ENCODE results near the gene TCF7L2.
A peak's percentile ranks its signal among the peaks of the same experiment; 100 is the strongest.

Gene TCF7L2

DNA sequence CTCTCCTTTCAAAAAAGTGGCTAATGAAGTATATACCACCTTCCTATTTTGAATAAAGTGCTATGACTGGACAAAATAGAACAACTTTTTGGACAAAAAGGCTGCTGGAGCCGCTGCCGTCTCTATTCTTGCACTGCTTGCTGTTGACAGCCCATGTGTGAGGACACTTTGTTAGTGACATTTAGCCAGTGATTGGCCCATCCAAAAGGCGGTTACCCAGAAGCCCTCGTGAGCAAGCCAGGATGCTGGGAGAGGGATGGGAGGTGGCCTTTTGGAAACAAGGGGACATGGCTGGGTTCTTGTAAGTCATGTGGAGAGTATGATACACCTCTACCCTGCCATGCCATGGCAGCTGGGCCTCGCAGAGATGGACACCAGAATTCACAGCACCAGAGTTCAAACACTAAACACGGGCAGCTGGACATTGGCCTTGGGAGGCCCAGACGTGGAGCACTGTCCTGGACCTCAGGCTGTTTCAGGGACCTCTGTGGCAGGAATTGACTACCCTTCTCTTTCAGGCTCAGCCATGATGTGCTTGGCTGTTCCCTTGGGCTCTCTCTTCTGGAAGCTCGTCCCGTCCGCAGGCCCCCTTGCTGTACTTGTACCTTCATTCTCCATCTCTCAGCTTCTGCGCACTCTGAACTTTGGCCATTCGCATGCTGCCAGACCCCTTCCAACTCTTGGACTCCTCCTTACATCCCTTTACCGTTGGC lies 118.3 kb downstream of the TCF7L2 start:
- FAIRE-seq, result no peak

DNA sequence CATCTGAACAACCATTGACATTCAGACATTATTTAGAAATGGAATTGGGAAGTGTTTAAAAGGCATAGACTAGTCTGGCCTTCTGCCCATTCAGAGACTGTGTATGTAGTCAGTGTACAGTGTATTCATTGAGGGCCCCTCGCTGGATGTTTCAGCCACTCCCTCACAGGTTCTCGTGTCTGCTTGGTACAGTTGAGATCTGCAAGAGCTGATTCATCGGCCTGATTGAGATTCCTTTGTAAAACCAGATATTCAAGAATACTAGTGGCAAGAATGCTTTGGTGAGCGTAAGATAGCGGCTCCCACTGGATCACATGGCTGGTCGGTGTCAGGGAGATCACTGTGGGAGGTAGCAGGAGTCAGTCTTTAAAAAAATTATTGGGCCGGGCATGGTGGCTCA lies 119.5 kb downstream of the TCF7L2 start:
- FAIRE-seq, result no peak

DNA sequence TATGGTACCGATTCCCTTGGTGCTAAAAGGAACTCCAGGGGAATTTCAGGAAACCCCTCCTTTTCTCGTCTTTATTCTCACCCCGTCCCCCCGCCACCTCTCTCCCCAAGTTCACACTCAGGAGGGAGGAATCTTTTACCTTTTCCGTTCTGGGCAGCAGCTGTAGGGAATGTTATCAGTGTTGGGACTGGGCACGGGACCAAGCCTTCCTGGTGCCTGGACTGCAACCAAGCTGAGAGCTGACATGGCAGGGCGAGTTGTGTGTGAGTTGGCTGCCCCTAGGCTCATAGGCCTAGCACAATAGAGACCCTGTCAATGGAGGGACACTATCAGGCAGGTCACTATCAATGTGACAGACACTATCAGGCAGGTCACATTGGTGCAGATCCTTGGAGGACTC lies 121.4 kb downstream of the TCF7L2 start:
- FAIRE-seq, result no peak

DNA sequence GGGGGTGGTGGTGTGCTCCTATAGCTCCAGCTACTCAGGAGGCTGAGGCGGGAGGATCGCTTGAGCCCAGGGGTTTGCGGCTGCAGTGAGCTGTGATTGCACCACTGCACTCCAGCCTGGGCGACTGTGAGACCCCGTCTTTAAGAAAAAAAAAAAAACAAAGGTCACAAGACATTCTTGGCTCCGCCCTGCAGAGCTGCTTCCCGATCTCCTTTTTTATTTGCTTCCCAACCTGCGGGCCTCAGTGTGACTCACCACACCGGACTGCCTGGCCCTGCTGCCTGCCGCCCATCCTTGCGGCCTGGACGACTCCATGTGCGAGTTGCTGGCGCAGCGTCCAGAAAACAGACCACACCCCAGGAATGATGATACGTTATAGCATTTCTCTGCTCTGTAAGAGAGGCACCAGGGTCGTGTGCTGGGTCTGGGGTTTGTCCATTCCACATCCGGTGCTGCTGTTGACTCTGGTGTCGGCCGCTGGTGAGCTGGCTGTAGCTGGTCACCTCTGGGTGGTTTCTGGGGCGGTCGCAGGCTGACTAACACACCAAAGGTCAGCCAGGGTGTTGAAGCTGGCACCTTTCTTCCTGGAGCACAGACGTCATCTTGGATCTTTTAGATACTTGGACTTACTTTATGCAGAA lies 123.6 kb downstream of the TCF7L2 start:
- no peak for FAIRE-seq

DNA sequence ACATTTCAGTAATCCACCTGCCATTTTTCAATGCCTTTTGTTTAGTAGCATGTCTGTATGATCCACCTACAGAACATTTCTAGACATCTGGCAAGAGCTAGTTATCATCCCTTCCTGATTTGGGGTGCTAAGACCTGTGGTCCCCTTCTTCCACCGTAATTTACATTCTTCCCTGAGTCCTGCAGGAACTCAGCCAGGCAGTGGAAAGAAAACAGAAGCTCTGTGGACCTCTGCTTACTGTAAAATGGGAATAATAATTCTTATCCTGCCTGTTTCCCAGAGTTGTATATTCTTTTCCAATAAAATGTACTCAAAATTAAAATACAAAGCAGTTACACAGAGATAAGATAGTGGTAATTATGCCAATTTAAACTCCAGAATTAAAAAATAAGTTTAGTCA lies 126.9 kb downstream of the TCF7L2 start:
- FAIRE-seq, result no peak

DNA sequence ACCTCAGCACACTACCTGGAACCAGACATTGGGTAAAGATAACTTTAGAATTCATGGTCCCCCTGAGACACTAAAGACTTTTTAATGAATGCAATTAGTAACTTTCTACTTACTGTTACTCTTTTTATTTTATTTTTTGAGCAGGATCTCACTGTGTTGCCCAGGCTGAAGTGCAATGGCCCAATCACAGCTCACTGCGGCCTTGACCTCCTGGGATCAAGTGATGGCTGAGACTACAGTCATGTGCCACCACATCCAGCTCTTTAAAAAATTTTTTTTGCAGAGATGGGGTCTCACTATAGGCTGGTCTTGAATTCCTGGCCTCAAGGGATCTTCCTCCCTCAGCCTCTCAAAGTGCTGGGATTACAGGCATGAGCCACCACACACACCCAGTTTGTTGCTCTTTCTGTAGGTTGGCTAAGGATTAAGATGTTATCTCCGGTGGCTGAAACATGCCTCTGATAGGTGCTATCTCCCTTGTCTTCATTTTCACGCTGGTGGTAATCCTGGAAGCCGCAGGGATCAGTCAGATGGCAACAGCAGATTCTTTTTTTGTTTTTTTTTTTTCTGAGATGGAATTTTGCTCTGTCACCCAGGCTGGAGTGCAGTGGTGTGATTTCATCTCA lies 128.3 kb downstream of the TCF7L2 start:
- FAIRE-seq, result no peak

DNA sequence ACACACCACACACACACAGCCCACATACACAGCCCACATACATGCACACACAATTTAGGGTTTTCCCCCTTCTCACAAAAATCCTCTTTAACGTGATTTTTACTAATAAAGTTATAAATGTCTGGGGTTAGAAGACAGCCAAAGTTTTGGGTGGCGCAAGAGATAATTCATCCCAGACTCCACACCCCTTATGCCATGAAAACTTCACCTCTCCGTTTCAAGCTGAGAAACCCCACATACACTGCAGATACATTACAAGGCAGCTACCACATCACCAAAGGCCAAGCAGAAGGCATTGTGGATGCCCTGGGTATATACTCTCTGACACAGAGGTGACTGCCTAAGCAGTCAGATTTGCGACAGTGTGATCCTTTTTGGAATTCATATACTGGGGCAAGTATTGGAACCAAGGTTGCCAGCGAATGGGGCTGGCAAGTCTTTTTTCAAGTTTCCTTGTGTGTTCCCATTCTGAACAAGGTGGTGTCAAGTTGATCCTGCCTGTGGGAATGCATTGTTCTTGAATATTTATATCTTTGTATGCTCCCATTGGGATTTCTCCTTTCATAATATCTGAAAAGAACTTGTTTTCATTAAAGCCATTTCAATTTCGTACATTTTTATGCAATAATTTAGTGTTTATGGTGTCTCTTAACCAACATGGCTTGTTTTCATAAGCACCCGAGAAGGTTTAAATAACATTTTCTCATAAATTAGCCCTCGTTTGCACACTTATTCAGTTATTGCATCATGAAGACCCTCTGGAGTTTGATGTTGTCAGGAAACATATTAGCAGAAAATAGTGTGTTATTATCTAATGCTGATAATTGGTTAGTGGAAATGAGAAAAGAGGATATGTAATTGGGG lies 130.2 kb downstream of the TCF7L2 start:
- no peak for FAIRE-seq

DNA sequence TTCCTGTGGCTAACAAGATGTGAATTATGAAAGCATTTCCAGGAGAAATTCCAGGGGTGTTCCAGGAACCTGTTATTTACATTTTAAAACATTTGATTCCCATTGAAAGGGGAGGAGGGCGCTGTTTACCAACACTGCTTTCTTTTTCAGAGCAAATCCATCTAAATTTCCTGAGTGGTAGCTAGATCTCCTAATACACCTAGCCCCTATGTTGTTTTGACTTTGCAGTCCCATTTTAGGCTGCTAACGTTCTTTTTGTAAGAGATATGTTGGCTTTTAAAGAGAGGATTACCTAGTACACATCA lies 130.8 kb downstream of the TCF7L2 start:
- FAIRE-seq, result no peak

DNA sequence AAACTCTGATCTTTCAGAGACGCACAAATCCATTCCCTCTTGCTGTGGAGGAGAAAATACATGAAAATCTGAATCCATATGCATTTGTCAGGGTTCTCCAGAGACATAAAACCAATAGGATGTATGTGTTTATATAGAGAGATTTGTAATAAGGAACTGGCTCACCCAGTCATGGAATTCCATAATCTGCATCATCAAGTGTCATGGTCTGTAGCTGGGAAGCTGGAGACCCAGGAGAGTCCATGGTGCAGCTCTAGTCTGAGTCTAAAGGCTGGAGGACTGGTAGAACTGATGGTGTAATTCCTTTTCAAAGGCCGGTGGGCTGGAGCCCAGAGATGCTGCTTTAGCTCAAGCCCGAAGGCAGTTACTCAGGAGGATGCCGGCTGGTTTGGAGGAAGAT lies 134.0 kb downstream of the TCF7L2 start:
- no peak for FAIRE-seq

DNA sequence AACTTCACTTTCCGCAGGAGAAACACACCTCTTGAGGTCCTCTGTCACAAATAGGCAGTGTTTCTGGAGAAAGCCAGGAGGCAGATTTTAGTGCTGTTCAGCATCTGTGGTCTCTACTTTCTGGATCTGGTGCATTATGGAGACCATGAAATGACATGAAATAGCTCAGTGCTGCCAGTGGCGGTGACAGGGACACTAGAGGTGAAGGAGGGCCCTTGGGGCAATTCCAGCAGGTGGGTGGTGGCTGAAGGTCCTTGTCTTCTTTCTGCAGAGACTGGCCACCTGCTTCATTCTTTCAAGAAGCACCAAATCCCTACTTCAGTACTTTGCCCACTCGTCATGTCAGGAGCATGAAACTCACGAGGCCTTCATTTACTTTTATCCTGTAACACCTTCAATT lies 135.7 kb downstream of the TCF7L2 start:
- FAIRE-seq, result no peak

DNA sequence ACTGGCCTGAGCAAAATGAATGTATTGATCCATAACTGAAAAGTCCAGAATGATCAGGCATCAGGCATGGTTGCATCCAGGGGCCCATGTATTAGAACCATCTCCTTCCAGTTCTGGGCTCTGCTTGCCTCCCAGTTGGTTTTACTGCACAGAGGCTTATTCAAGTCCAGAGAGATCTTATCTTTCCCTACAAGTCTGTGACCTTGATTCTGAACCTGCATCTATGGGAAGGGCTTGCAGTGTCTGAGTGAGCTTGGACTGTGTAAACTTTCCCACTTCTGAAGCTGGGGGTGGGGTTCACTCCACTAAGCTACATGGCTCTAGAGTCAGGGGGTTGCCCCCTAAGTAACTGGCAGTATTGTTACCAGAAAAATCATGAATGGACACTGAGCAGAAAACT lies 136.2 kb downstream of the TCF7L2 start:
- FAIRE-seq, result no peak

DNA sequence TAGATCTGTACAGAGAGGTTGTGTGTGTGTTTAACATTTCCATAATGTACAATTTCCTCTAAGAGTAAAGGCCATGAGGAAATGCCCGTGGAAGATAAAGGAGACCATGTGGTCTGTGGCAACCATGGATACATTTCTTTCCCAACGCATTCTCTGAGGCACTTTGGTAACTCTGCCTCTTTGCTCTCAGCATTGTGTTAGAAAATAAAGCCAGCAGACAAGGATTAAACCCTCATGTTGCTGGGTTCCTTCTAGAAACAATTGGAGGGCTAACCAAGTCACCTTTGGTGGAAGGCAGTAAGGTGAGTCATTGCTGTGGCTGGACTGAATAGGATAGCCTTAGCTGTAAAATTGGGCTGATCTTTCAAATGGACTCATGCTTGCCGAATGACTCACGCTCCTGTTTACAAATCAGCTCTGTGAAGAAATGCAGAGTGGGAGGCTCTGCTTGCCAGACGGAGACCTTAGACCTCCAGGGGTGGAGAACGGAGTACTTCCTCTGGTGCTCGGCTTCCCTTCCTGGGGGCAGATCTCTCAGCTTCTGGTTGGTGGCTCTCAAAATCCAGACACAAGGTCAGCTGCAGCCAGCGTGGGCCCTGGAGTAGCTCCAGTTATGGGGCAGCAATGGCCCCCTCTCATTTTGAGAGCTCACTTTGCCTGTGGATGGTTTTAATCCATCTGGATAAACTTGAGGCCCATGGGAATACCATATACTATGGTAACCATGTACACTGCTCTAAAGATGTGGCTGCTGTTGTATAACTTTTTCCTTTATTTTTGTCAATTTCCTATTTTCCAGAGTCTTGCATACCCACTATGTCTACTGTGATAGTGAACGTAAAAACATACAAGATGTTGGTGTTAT lies 137.3 kb downstream of the TCF7L2 start:
- FAIRE-seq, result no peak

DNA sequence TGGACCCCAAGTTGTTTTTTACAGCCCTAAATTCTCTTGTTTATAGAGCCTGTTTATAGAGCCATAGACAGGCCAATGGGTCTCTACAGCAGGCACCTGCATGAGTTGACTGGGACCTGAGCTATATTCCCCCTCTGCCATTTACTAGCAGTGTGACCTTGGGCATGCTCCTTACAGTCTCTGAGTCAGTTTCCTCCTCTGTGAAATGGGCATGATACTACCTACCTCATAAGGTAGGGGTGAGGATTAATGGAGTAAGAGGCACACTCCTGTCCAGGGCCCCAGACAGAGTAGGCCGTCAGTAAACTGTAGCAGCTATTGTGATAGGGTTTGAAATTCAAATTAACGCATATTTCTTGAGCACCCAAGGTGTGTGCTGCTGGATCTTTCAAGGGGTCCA lies 138.1 kb downstream of the TCF7L2 start:
- no peak for FAIRE-seq

DNA sequence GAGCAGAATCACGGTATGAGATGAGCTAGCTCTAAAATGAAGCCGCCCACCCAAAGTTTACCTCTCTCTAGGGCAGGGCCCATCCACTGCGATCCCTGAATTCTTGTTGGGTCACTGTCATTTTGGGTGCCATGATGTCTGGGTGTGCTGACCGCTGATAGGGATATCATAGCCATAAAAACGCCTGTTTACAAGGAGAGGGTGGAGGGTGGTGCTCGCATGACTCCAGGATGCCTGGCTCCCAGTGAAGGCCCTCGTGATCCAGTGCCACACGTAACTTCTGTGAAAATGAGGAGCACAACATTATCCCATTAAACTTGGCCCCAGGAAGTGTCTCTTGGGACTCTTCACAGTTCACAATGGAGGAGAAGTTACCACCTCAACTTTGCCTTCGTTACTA lies 139.5 kb downstream of the TCF7L2 start:
- FAIRE-seq, result no peak

DNA sequence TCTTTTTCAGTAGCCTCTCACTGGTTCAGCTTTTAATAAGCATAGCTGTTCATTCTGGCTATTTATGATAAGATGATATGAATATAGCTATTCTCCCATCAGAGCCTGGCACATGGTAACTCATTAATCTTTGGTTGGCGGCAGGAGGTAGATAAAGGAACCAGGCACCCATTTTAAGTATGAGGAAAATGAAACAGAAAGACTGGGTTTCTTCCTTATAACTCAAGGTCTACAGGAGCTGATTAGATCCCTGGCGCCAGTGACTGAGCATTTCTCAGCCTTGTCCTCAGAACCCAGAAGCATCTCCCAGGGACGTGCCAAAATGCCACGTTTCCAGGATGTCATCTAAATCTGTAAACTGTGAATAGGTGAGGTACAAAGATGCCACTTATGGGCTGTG lies 141.9 kb downstream of the TCF7L2 start:
- FAIRE-seq, result no peak

DNA sequence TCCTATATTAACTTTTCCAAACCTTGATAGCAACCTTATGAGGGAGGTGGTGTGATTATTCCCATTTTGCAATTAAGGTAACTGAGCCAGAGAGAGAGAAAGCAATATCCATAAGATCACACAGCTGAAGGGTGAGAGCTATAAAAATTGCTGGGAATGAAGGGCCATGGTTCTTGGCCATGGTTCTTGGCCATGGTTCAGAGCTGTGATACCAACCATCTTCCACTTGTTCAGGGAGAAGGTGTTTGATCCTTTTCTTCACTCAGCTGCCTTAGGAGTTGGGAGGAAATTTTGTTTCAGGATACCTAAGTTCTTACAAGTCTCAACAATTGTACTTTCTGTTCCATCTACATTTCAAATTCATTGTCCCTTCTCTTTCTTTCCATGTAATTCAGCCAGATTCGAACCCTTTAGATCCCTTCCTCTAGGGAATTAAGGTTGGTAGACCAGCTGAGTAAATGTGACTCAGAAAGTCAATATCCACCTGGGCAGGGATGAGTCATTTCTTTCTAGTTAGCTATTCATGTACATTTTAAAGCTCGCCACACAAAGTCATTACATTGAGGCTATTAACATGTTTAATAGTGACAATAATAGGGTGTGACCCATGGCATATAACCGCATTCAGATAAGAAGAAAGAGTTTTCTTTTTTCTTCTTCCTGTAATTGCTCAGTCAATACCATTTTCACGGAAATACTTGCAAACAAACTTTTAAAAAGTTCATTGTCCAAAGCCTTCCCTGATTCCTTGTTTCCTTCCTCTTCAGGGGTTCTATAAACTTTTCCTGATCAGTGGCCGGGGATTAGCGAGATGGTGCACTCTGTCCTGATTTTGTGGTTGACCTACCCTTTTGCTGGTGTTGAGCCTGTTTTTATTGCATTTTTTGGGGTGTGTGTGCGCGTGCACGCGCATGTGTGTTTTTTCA lies 143.4 kb downstream of the TCF7L2 start:
- peak; percentile 95 for FAIRE-seq

DNA sequence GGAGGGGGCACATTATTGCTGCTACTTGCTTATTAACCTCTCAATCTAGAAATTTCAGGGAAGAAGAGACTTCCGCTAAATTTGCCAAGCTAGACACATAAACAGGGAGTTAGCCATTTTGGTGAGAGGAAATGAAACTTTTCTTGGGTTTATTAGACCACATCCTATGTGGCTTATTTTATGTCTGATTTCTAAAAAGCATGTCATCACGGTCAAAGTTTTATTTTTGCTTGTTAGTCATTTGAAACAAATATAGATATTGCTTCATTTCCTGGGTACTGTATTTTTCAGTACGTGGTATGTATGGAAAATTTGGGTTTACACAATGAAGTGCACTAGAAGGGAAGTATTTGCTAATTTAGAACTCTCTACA lies 144.1 kb downstream of the TCF7L2 start:
- FAIRE-seq, result no peak

DNA sequence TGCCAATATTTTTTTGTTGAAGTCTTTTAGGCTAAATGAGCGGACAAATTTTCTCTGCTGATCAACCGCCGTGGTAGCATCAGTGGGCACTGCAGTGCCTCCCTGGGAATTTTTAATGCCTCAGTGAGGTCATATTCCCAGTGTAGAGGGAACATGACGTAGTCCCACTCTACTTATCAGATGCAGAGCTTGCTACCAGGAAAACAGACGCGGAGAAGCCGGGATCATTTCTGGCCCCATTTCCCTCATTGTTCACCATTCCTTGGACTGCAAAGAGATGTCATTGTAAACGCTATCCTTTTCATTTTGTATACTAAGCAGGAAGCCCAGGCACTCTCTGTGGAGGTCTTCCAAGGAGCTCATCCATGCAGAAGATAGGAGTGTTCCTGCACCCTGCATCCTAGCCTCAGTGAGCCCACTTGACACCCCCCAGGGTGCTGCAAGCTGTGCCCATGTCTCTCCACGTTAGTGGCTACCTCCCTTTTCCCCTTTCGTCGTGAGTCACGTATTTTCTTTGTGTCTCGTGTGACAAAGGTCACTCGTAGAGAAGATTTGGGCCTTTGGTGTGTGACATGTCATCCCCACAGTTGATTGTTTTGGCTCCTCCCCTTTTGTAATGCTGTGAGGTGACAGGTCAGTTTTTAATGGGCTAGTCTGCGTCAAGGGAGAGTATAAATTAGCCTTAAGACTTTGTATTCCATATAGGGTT lies 145.5 kb downstream of the TCF7L2 start:
- no peak for FAIRE-seq

DNA sequence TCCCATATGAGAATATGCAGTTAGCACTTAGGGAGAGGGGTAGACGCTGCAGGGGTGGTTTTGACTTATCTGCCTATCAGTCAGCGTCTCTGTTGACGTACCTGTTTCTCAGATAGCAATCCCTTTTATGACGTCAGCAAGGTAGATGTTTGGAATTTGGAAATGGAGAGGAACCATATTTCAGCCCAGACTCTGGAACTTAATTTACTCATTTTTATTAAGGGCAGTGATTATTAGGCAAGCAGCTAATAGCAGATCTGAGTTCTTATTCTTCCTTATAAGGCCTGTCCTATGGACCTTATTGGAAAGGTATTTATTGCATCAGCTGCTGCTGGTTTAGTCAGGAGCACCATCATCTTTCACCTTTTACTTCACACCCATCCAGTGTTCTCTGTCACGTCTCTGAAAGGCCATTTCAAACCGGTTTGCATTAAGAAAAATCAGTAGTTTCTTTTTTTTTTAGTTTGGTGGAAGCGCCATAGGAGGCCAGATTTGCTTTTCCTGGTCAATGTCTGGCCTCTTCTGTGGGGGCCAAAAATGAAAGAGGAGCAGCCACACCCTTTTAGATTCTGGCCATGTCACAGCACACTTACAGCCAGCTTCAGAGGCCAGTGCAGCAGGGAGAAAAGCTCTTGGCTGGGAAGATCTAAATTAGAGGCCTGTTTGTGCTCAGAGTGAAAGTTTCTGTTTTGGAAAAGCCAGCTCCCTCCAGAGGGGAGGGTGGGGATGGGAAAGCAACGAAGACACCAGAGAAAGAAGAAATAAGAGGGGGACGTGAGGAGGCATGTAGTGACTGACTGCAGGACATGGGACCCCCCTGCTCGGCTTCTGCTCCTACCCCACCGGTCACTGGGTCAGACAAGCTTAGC lies 146.3 kb downstream of the TCF7L2 start:
- FAIRE-seq, result no peak

DNA sequence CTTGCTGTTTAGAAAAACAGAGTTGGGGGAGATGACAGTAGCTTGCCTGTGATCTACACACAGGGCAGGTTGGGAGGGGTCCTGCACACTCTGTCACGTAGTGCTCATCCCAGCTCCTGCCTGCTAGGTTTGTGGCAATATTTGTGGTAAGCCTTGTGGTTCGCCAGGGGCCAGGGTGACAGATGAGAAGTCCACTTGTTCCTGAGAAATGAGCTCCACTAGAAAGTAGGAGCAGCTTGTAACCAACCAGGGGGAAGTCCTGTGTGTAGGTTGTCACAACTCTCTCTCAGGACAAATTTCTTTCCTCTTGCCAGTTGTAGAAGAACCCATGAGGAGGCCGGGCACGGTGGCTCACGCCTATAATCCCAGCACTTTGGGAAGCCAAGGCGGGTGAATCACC lies 147.0 kb downstream of the TCF7L2 start:
- FAIRE-seq, result no peak

All from colon (tissue), 2 donors.